Activated naive CD4-positive, alpha-beta T cell treated with Interleukin-2 at 50 U/mL for 16 hours (primary cell): ENCODE measurements around the gene TMEM74B.
"Not testable (repeated sequence)": the region's sequence is repeated elsewhere in the genome, so short reads cannot be mapped to it uniquely, and the experiment has no call there.

ENCODE experiments used
- DNase-seq: peaks from one replicate; pipeline ENCODE4 v3.0.0-alpha.2; 2020

The TMEM74B gene

DNA sequence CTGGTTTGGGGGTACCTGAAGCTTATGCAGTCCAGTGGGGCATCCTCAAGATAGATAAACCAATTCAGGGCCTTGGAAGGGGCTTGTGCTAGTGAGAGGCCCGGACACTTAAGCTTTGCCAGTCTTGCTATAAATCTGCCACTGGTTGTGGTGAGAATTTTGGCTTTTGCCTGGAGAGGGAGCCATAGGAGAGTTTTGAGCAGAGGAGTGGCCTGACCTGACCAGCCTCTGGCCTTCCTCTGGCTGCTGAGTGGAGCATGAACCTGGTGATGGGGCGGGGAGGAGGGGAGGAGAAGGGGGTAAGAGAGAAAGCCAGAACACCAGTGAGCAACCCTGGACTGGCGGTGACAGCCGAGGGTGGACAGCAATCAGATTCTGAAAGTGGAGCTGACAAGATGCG, 7.1 kb downstream of the TMEM74B start:
- no peak for DNase-seq

DNA sequence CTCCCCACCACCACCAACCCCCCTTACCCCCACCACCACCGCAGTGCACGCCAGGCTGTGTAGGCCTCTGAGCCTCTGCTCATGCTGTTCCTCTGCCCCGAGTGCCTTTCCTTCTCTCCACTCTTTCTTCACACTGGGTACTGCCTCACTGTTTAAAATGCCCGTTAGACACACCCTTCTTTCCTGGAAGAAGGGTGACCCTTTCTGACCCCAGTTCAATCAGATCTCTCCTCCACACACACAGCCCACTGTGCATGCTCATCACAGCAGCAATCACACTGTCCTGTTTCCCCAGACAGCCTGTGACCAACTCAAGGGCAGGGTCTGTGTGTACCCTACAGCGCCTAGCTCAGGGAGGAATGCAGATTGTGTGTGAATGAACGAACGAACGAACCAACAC, 10.0 kb downstream of the TMEM74B start:
- no peak for DNase-seq

- DNase-seq = no peak
These were observed 11.1 kb downstream of the TMEM74B start for GRCh38 chr20:1173698-1174097.

GRCh38 chr20:1171461-1172093, 13.2 kb downstream of the TMEM74B start:
- DNase-seq = no peak

GRCh38 chr20:1169224-1169623, 15.6 kb downstream of the TMEM74B start:
- no peak for DNase-seq

GRCh38 chr20:1166948-1167720, 17.6 kb downstream of the TMEM74B start:
- DNase-seq = no peak

DNA sequence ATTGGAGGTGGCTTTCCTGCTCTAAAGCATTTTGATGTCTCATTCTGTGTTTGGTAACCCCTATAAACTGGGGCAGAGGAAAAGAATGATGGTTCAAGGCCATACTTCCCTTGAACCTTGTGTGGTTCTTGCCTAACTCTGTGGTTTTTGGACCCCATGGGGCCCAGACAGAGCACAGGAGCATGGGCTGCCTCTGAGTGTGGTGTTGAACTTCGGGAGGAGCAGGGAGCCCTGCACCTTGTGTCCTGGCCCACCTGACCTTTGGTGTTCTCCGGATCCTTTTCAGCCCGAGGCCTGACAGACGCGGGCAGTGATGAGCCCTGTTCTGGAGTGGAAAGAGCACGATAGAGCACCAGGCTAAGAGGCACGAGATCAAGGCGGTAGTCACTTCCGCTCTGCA, 18.8 kb downstream of the TMEM74B start:
- DNase-seq = no peak

GRCh38 chr20:1165521-1165920, 19.3 kb downstream of the TMEM74B start:
- no peak for DNase-seq

DNA sequence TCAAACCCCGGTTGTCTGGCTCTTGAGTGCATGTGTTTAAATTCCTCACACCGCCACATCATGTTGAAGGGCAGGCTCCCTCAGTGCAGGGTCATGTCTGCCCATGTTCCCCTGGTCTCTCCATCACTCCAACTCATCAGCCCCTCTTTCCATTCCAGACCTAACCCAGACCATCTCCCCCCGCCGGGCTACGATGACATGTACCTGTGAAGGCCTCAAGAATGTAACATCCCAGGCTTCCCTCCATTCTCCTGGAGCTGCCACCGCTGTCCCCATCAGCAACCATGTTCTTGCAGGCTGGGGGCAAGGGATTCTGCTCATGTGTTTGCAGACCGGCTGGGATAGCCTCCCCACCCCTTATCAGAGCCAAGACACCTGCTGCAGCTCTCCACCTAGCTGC, 19.9 kb downstream of the TMEM74B start:
- DNase-seq = no peak

DNA sequence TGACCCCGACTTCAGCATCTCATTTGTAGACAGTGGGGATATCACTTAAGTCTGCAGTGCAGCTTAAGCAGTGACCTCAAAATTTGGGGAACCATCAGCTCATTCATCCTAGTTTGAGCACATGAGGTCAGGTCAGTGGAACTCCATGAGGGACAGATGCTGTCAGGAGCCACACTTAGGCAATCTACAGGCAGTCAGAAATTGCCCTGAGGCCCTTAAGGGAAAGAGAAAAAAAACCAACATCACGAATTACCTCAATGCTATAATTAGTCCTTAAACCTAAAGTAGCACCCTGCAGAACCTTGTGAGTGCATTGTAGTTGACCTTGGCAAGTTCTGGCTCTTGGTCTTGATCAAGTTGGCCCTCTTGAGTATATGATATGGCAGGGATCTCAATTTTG, 21.1 kb downstream of the TMEM74B start:
- DNase-seq = no peak

DNA sequence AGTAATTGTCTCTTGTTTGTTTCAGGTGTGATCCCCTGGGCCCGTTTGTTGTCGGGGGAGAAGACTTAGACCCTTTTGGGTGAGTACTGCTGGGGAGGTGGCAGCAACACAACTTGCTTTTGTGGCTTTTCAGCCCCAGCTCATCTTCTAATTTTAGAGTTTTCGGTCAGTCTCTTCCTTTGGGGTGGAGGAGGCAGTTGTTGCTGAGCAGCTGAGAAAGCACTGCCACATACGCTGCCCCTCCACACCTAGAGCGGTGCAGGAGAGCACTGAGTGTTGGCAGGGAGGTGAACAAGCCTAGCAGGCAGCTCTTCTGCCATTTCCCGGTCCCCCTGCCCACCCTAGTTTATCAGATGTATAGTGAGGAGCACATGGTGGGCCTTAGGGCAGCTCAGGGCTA, 21.7 kb downstream of the TMEM74B start:
- DNase-seq = no peak

- no peak for DNase-seq
These were observed 23.8 kb downstream of the TMEM74B start for GRCh38 chr20:1160991-1161390.

- DNase-seq = no peak
These were observed 24.3 kb downstream of the TMEM74B start for GRCh38 chr20:1160496-1160895.

DNA sequence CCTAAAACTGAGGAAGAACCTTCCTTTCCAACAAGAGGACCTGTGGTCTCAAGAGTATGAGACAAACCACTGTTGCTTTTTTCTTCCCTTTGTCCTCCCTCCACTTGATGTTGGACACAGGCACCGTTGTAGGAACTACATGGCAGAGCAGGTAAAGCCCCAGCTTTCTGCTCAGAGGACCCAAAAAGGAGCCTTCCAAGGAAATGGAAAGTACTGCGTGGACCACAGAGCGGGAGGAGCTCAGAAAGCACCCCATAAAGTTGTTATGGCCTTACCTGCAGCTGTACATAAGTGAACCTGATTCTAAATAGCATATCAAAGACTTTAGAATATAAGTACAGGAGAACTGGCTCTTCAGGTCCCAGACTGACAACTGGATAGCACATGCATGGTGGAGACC, 29.4 kb downstream of the TMEM74B start:
- no peak for DNase-seq

DNA sequence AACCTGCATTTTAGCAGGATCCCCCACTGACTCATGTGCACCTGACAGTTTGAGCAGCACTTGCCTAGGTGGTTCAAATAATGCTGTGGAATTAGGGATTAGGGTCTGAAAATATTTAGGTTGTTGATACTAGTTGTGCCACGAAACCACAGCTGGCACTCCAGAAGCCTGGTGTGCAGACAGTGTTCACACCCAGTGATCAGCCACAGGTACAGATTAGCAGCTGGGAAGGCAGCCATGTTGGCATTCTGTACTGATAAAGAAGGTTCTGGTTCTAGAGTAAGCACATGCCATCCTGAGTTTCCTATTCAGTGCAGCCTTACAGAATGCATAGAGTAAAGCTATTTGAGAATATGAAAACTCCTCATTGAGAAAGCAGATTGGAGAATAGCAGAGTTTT, 30.1 kb downstream of the TMEM74B start:
- DNase-seq = no peak

DNA sequence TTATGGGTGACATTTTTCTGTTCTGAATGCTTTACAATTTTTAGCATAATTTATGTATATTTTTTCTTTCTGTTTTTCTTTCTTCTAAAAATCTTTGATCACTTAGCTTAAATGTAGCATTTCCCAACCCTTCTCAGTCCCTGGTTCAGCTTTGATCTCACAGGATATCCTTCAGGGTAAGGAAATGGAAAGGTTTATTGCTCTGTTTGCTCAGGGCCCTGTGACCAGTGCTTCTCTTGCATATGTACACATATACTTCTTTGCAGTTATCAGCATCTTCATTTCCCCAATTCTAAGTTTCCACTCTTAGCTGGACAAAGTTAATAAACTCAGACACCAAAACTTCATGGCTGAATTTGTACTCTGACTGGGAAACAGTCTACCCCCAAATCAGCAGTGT, 30.6 kb downstream of the TMEM74B start:
- no peak for DNase-seq

DNA sequence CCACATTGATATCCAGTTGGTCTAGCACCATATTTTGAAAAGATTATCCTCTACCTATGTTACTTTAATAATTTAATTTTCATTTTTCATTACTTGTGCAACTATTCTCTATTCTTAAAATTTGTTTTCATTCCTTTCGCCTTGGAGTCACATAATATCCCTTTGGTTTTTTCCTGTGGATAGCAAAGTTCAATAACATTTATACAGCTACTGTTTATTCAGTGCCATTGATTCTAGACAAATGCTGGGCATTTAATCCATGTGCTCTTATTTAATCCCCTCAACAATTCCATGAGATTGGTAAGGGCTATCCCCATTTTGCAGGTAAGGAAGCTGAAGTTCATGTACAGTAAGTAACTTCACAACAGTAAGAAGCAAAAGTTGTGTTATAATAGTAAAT, 33.8 kb downstream of the TMEM74B start:
- no peak for DNase-seq

DNA sequence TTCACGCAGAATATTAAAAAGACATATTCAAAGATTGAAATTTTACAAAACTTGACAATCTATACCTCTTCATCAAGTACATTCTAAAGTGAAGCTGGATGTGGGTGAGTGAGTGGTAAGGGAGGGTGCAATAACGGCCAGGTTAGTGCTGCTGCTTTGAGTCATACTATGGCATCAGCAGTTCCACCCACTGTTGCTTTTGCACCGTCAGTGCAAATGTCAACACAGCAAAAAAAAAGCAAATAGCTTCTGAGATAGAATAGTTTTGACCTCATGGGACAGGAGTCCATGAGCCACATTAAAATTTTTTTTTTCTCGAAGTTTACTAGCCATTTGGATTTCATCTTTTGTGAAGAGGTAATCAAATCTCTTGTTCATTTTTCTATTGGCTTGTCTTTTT, 34.6 kb downstream of the TMEM74B start:
- no peak for DNase-seq

DNA sequence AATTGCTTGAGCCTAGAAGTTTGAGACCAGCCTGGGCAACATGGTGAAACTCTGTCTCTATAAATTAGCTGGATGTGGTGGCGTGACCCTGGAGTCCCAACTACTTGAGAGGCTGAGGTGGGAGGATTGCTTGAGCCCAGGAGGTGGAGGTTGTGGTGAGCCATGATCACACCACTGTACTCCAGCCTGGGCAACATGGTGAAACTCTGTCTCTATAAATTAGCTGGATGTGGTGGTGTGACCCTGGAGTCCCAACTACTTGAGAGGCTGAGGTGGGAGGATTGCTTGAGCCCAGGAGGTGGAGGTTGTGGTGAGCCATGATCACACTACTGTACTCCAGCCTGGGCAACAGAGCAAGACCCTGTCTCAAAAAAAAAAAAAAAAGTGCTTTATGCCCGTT, 35.0 kb downstream of the TMEM74B start:
- not testable (repeated sequence) for DNase-seq

GRCh38 chr20:1146957-1147356, 37.8 kb downstream of the TMEM74B start:
- no peak for DNase-seq

DNA sequence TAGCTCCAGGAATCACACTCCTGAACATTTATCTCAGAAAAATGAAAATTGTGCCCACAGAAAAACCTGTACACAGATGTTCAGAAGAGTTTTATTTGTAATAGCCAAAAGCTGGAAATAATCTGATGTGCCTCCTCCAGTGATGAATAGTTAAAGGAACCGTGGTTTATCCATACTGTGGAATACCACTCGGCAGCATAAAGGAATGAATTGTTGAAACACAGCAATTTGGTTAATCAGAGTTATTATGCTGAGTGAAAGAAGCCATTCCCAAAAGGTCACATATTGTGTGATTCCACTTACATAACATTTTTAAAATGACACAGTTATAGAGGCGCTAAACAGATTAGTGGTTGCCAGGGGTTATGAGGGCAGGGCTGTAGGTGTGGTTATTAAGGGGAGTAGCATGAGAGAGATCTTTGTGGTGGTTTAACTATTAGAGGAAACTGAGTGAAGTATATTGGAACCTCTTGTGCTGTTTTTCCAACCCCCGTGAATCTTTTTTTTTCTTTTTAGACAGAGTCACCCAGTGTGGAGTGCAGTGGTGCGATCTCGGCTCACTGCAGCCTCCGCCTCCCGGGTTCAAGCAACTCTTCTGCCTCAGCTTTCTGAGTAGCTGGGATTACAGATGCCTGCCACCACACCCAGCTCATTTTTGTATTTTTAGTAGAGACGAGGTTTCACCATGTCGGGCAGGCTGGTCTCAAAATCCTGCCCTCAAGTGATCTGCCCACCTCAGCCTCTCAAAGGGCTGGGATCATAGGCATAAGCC, 40.2 kb downstream of the TMEM74B start:
- DNase-seq = no peak

DNA sequence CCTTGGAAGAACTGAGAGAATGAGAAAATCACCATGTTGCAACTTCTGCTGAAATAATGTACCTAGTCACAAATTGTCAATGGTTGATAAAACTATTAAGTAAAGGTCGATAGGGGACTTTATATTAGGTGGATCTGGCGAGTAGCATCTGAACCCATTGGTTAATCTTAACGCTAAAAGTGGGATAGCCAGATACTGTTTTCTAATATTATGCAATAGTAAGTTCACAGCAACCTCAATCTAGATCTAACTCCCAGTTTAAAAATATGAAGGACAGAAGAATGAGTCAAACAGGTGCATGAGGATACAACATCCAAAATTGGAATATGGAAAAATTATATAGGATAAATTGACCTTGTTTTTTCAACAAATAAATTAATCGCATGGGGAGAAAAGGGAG, 47.5 kb downstream of the TMEM74B start:
- no peak for DNase-seq

- DNase-seq = no peak
These were observed 49.9 kb downstream of the TMEM74B start for GRCh38 chr20:1134836-1135235.

DNA sequence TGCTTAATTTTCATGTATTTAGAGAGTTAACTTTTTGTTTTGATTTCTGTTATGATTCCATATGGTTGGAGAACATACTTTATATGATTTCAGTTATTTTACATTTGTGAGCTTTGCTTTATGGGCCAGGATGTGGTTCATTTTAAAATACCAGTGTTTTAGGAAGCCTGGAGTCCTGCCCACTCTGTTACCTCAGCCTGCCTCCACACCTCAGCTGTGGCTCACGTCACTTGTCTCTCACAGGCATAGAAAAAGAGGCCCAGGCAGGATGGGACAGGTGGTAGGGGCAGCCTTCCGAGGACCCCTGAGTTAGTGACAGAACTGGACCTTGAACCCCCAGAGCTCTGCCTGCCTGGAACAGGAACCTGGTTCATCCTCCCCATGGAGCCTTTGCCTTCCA, 50.4 kb downstream of the TMEM74B start:
- no peak for DNase-seq
